NCI-H2081 treated with DMSO at 0.1 percent for 48 hours (cell line): Measurements from ENCODE around the gene MGRN1.

Experiments used
- DNase-seq: peaks from one replicate; lab custom pipeline; 2025; lab: John Stamatoyannopoulos, UW

MGRN1 gene

GRCh38 chr16:4604401-4604800, 20.2 kb upstream of the MGRN1 start:
- no peak for DNase-seq

DNA sequence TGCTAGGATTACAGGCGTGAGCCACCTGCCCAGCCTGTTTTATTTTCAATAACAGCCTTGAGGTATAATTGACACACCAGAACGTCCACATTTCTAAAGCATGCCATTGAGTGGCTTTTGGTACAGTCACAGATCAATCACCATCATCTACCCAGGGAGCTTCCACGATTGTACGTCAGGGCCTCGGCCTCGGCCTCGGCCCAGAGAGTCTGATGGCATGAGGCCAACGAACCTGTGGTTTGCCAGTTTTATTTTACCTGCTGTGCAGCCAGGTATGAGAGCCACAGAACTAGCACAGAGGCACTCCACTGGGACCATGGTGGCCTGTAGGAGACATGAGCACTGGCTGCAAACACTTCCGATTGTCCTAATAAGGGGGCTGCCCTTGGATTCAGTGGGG, 18.3 kb upstream of the MGRN1 start:
- DNase-seq, result no peak

DNA sequence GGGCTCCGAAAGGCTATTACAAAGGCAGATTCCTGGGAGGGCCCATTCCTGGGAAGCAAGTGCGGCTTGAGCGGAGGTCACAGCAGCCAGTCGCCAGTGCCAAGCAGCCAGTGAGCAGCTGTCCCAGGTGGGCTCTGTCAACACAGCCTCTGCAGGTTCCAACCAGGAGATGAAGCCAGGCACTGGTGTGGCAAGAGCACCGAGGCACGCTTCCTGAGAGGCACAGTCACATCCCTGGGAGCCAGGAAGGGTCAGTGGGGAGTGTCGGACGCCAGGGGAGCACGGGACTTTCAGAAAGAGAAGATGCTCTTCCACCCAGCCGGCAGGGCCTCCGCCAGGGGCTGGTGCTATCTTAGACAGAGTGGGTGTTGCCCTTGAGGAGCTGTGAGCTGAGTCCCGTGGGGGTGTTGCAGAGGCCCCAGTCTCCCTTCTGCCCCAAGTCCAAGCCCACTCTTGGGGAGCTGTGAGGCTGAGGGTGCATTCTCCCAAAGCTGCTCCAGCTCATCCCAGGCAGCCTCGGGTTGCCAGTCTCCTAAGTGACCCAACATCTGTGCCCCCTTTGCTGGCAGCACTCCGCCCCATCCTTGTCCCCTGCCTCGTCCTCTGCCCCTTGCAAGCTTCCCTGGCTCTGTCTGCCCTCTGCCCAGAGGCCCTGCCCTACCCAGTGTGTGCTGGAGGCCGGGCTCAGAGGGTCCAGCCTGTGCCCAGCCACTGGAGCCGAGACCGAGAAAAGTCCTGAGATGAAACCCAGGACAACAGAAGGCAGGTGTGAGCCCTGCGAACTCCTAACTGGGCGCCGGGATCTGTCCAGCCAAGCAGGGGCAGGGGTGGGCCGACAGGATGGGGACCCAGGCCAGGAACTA, 16.6 kb upstream of the MGRN1 start:
- DNase-seq, result no peak

DNA sequence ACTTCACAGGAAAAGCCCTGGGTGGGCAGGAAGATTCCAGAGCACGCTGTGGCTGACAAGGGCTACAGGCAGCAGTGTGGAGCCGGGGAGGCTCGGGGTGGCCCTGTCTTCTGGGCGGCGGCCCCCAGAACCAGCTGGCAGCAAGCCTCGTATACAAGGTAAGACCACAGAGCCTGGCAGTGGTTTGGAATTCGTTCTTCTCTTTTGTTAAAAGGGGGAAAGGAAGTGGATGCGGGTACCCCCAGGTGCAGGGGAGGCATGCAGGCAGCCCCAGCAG, 16.0 kb upstream of the MGRN1 start:
- DNase-seq, result no peak

- DNase-seq, result no peak
Observed at GRCh38 chr16:4609200-4610010, 15.2 kb upstream of the MGRN1 start.

GRCh38 chr16:4610011-4611005, 14.3 kb upstream of the MGRN1 start:
- no peak for DNase-seq

DNA sequence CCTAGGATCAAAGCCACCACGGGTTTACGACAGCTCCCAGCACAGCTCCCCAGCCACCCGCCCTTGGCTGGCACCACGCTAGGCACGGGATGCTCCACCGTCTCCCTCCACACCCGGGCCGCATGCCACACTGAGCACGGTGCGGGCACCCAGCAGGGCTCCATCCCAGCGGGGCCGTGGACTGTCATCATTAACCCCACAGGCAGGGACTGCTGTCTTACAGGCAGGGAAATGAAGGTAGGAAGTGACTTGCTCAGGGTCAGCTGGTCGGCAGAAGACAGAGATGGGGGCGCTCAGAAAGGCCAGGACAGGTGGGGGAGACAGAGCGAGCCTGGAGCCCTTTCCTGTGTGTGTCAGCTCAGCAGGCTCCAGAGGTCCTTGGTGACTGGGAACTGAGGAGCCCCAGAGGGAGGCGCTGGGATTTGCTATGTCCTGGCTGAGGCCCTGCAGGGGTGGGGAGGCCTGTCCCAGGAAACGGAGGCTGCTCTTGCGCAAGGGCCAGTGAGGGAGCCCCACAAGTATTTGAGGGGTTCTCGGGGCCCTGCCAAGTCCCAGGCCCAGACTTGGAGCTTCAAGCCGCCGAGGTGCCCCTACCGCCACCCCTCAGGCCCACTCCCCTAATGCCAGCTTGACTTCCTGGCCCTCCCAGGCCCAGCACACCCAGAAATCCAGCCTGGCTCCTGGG, 13.1 kb upstream of the MGRN1 start:
- DNase-seq, result no peak

DNA sequence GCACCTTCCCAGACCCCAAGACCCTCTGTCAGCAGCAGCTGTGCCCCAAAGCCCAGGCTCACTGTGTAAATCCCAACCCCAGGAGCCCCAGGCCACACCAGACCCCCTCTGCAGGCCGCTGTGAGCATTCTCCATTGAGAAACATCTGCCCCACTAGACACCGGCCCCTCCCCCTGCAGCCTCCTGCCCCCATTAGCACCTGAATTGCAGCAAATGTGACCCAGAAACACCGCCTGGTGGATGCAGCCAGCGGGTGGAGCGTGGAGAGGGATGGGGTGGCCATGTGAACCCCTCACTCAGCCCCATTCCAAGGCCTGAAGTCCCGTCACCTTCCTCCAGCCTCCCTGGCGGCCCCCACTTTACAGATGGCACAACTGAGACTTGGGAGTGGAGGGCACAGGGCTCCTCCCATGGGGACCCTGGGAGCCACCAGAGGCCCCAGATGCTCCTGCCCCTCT, 12.1 kb upstream of the MGRN1 start:
- DNase-seq, result no peak

DNA sequence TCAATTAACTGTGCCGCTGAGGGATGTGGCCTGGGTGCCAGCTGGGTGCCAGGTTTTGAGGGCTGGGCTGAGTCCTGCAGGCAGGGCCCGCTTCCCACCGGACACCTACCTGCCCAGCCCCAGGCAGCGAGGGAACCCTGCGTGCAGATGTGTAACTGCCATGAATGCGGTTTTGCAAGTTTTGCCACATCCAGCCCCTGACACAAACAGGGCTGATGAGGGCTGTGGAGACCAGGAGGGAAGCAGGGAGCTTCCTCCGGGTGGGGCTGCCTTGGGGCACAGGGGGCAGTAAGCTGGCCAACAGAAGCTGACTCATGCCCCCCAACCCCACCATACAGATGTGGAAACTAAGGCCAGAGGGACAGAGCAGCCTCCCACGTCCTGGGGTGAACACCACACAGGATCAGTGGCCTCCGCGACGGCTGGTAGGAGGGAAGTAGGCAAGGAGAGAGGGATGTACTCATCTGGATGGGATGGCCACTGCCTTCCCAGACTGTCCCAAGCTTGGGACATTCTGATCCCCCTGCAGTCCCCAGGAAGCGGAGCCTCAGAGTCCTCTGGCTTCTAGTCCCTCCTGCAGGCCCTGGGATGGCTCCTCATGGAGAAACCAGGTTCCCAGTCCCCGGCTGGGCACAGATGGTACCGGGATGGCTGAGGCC, 11.5 kb upstream of the MGRN1 start:
- DNase-seq, result no peak

DNA sequence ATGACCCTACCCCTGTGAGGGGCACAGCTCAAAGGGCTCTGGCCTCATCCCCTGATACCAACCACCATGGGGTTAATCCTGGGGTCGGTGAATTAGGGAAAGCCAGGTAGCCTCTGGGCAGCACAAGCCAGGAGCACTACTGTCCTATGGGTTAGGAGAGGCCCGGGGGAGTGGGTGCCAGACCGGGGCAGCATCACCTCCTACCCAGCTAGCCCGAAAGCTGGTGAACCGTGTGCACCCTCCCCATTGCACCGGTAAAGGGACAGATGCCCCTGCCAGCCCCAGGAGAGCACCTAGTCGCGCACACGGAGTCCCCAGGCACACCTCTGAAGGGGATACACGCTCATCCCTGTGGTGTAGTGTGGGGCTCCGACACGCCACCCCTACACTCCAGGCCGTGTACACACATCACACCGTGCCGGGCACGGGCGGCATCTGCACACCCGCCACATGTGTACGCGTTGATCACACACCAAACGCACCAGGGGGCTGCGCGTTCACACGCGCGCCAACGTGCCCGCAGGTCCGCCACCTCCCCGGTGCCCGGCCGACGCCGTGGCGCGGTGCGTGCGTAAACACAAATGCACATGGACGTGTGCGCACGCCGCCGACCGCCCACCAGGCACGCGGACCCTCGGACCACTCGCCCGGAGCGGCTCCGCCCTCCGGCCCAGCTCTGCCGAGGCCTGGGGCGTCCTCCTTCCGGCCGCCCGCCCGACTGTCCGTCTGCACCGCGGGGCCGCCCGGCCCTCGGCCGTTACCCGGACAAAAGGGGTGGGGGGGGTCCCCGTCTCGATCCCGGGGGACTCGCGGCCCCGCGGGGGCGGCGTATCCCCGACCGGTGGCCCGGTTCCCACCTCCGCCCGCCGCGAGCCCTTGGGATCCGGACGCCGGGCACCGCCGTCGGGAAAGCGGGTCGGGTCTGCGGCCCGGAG, 10.7 kb upstream of the MGRN1 start:
- no peak for DNase-seq

DNA sequence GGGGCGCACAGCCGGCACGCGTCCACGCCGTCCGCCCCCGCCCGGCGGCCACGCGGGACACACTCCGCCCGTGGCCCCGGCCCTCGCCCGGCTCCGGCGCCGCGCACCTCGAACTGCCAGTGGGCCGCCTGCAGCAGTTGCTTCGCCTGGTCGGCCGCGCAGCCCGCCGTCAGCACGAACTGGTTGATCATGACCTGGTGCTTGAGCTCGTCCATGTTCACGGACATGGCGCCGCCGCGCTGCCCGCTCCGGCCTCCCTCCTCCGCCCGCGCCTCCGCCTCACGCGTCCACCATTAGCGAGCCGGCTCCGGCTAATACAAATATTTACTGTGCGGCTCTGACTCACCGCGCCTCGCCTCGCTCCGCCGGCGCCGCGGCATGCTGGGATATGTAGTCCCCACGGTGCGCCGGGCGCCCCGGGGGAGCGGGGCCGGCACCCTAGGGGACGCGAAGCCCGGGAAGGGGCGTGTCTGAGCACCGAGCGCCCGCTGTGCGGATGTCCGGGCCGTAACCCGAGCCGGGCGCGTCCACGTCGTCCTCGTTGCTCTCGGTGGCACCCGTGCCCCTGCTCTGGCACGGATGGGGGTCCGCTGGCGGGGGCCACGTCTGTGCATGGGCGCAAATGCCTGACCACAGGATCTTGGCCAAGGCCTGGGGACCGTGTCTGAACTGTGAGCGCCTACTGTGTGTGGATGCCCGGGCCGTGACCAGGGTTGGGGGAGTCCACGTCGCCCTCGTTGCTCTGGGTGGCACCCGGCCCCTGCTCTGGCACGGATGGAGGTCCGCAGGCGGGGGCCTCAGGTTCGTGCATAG, 9.8 kb upstream of the MGRN1 start, which contains the start of gene UBALD1:
TSS of gene UBALD1 (minus strand) at position 318 of the 813 bp plus-strand sequence. CDS start at position 227, 91 bp downstream.
- peak; percentile 62 for DNase-seq

DNA sequence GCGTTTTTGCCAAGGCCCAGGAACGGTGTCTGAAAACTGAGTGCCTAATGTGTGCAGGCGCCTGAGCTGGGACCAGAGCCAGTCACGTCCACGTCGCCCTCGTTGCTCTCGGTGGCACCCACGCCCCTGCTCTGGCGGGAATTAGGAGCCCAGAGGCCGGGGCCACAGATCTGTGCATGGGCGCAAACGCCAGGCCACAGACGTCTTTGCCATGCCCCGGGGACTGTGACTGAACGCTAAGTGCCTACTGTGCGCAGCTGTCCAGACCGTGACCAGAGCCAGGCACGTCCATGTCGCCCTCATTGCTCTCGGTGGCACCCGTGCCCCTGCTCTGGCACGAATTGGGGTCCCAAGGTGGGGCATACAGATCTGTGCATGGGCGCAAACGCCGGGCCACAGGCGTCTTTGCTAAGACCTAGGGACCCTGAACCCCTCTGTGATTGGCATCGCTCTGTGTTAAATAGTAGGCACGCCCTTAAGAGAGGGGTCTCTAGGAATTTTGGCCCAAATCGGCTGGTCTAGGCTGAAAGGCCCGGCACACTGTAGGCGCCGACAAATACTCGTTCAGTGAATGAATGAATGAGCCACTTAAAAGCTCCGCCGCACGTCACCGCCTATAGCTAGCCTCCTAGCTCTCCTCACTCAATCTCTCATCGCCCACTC, 9.1 kb upstream of the MGRN1 start:
- no peak for DNase-seq

GRCh38 chr16:4616047-4616811, 8.4 kb upstream of the MGRN1 start:
- peak; percentile 96 for DNase-seq

- no peak for DNase-seq
Observed at GRCh38 chr16:4617880-4618279, 6.7 kb upstream of the MGRN1 start.

DNA sequence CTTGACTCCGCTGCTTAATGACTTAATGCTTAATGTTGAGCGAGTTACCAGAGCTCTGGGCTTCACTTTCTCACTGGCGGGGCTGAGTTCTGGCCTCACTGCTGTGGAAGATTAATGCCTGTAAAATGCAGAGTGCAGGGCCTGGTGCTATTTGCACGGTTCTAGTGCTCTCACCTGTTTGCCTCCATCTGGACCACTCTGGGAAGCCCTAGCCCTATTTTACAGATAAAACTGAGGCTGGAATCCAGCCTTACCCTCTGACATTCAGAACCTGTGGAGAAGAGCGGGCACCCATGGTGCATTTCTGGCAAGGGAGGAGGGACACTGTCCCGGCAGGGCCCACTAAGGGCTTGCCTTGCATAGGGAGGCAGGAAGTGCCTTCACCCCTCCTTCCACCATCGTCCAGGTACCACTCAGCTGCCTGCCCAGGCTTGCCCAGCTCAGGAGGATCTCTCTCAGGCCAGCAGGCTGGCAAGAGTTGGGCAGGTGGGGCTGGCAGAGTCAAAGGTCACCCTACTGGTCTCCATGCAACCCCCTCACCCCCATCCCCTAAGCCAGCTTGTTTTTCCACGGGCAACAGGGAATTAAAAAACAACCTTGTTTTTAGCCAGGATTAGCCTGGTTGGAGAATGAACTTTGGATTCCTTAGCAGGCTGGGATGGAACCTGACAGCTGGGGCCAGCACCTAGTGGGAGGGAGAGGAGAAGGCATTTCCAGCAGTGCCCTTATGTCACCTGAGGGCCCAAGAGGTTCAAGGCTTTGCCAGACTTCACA, 5.8 kb upstream of the MGRN1 start:
- DNase-seq, result no peak

DNA sequence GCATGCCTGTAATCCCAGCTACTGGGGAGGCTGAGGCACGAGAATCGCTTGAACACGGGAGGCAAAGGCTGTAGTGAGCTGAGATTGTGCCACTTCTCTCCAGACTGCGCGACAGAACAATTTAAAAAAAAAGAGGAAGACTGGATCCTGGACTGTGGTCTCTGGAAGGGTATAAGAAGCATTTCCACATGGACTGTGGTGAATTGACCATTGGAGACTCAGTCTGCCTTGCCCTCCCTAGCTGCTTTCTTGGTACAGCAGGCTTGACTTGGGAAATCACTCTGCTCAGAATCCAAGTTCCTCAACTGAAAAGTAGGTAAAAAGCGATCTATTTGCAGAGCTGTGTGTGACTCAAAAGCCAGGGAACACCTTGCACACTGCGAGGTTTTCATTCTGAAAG, 1.0 kb upstream of the MGRN1 start:
- no peak for DNase-seq
